DMS153 treated with DMSO at 0.1 percent for 48 hours (cell line): ENCODE measurements around the gene RGS3.

Experiments
- DNase-seq: peaks from one replicate; lab custom pipeline; 2025; ENCODE audit not compliant: unreplicated experiment; lab: John Stamatoyannopoulos, UW

The RGS3 gene

DNA sequence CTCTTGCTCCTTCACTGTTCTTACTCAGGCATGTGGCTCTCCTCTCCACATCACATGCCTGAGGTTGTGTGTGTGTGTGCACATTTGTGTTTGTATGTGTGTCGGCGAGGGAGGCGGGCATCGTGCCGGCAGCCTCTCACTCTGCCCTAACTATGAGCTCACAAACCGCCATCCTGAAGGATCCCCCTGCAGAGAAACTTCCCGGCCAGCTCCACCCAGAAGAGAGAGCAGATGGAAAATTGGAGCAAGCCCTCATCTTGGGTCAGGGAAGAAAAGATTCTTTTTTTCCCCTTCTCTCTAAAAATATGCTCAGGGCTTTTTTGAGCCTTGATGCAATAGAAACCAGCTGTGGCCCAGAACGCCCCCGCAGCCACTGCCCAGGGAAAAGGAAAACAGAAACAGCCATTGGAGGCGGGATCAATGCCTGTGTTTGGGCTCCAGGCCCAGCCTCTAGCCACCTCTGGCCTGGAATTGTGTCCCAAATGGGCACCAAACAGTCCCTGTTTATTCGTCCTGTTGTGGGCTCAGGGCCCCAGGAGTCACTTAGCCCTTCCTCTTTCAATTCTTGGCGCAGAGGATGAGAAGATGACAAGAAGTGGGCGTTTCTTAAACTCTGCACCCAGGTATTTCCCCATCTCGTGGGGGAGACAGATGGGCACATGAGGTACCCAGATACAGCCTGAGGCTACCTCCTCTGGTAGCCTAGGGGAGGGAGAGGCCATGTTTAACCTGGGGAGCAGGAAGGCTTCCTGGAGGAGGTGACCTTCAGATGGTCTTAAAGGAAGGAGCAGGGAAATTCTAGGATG is 151.5 kb downstream of the RGS3 start:
- no peak for DNase-seq

- no peak for DNase-seq
Measured at GRCh38 chr9:113616116-113616515, 152.6 kb downstream of the RGS3 start.

DNA sequence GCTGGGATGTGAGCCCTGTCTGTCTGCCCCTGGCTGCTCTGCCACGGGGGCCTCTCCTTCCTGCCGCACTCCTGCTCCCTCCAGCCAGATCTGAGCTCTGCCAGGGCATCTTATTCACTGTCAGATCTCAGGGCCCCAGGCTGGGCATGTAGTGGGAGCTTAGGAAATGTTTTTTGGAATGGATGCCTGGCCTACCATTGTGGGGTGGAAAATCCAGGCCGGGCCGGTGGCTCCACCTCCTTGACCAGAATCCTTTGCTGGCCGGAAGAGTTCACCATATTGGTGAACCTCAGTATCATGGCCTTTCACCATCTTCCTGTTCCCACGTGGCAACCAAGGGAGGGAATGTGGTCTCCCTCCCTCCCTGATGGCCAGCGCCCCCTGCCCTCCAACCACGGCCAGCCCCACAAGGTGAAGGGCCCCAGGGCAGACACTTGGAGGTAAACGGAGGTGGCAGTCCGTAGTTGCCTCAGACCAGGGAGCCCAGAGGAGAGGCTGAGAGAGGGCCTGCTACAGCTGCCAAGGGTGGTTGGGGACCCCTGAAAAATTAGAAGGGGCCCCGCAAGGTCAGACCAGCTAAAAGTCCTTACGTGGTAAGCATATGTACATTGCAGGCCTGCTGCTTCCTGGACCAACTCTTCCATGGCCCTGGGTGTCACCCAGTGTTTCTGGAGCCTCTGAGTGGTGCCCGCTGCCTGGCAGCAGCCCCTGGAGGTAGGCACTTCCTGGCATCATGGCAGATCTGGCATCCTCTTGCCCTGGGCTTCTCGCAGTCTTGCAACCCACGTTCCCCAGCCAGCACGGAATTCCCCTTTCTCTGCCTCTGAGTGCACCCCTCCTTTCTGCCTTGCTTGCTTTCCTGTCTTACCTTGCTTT is 153.3 kb downstream of the RGS3 start:
- DNase-seq, result no peak

GRCh38 chr9:113617550-113617949 is 154.0 kb downstream of the RGS3 start:
- DNase-seq, result no peak

DNA sequence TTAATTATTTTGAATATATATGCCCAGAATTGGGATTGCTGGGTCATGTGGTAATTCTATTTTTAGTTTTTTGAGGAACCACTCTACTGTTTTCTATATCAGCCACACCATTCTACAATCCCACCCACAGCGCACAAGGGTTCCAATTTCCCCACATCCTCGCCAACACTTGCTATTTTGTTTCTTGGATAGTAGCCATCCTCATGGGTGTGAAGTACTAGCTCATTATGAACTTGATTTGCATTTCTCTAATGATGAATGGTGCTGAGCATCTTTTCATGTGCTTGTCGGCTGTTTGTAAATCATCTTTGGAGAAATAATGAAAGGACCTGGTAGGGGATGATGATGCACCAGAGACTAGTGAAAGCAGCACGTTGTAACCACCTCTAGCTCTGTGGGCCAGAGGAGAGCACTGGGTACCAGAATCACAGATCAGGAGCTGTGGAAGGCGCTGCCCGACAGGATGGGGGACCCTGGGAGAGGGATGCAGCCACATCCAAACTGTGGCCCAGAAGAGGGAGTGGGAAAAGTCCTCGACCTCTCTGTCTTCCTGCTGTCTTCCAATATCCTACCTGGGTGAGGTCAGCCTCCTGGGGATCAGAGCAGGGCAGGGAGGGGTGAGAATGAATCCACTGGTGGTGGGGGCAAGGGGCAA is 155.4 kb downstream of the RGS3 start:
- DNase-seq, result no peak

DNA sequence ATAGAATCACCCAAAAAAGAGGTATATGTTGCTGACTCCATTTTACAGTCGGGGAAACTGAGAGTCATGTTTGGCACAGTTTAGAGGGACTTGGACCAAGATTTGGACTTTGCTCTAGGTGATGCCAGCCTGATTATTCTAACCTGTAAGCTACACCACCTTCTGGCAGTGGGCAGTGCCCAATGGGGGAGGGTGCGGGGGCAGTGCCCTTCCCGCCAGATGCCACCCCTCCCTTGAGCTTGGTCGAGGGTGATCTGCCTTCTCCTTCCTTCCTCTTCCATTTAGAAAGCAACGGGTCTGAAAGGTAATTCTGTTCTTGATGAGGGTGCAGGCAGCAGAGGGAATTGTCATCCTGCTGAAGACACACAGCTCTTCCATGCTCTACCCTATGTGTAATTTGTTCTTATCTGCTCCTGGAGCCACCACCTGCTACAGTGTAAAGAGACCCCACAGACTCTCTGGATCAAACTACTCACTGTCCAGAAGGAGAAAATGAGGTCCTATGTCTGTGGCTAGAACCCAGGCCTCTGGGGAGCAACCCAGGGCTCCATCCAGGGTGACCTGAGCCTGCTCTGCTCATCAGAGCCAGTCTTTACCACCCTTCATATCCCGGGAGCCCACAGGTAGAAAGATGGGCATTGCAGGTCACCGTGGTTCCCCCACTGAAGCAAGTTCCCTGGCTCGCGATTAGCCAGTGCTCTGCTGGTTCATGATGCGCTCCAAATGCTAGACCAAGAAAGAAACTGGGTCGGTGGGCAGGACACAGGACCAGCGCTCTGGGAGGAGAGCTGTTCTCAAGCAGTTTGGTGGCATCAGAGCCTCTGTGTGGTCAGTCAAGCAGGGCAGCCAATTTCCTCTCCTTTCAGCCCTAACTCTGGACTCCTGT is 156.2 kb downstream of the RGS3 start:
- DNase-seq, result no peak

- peak; percentile 74 for DNase-seq
Measured at GRCh38 chr9:113620377-113621161, 157.0 kb downstream of the RGS3 start.

DNA sequence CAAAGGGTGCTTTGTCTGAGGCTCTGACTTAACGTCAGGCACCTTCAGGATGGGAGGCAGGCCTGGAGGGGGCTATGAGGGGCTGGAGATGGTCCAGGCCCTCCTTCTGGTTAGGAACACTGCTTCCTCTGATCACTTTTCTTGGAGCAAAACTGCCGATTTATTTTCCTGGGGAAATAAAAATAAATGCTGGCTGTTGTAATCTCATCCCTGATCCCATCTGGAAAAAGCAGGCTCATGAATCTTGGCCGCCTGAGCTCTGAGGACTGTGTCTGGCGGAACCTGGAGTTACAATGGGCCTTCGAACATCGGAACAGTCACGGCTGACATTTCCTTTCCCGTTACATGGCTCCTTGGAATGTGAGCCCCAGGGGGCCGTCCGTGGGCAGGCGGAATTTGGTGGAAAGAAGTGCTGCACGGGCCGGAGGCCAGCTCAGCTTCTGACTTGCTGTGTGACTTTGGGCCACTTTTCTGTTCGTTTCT is 157.8 kb downstream of the RGS3 start:
- DNase-seq, result no peak

GRCh38 chr9:113621980-113622379 is 158.5 kb downstream of the RGS3 start:
- DNase-seq, result no peak

DNA sequence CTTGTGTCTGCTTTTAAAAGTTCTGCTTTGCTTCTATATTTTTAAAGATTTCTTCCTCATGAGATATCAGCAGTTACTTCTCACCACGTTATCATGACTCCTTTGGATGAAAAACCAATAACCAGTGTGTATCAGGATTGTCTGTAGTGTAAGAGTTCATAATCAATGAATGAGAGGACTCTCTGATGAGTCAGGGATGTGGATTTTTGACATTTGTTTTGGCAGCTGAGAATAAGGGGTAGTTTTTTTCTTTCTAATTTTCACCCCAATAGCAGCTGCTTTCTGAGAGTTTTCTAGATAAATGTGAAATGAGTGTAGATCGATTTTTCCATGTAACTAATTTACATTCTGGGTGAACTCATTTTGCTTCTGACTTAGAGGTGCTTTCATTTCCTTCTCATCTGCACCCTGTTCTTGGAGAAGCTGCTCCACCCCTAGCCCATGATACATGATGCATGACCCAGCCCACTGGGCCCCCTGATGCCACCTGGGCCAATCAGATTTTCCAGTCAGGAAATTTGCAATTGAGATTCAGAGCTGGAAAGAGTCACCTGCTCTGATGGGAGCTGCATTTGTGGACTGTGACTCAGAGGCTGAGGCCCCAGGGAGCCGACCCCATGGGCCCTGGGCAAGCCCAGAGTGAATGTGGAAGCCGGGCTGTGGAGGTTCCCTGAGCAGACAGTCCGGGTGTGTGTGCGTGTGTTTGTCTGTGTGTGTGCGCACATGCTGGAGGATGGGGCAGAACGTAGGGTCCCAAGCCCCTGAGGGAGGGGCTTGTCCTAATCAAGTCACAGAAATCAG is 159.3 kb downstream of the RGS3 start:
- DNase-seq, result no peak

- no peak for DNase-seq
Measured at GRCh38 chr9:113623851-113624485, 160.4 kb downstream of the RGS3 start.

GRCh38 chr9:113624721-113625120 is 161.2 kb downstream of the RGS3 start:
- DNase-seq, result no peak

- DNase-seq, result no peak
Measured at GRCh38 chr9:113625486-113625885, 162.0 kb downstream of the RGS3 start.

- no peak for DNase-seq
Measured at GRCh38 chr9:113626735-113627495, 163.4 kb downstream of the RGS3 start.

GRCh38 chr9:113628621-113629020 is 165.1 kb downstream of the RGS3 start:
- no peak for DNase-seq

DNA sequence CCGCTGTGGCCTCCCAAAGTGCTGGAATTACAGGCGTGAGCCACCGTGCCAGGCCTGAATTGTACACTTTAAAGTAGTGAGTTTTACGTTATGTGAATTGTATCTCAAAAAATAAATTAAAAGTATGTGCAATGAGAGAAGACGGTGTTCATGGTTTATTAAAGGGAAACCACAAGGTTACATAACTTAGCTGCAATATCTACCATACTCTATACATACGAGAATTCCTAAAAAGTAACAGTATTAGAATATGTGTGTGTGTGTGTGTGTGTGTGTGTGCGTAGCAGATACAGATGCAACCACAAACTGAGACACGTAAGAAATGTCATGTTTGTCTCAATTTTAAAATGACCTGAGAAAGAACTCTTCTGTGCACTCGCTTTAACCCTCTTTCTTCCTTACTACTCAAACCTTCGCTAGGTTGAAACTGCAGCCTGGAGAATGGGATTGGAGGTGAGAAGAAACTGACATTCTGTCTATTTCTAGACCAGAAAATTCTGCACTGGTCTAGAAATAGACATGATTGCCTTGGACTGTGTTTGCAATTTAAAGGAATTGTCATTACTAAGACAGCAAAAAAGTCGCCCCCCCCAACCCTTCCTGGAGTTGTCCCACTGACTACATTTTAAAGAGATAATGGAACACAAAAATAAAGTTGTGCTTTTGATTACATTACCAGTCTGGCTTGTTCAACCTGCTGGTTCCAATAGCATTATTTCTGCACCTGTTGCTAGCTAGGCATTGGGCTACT is 167.0 kb downstream of the RGS3 start:
- no peak for DNase-seq

- no peak for DNase-seq
Measured at GRCh38 chr9:113631137-113631765, 167.7 kb downstream of the RGS3 start.
